ENCODE data around the gene CIDEC. TPM values are rescaled to one million over a fixed set of nuclear protein-coding genes. Genes with fewer than 3 reads are reported as not detected.

The CIDEC gene
- polyA plus RNA-seq, 3 donors: 0.08 TPM; not detected in 2

- intact Hi-C loops (cut with micrococcal nuclease): no loop called here
- Histone ChIP-seq H3K9me3 (replicated peaks in 1 of 2; ENCODE audit: control insufficient read depth in 1 of 2, insufficient read depth in 1 of 2, low read length in 2 of 2) (no peaks in the 10 kb centered on the region), H3K27ac (ENCODE audit: low read depth in 1 of 2, low read length in 2 of 2) (no peak overlapping the region), H3K36me3 (replicated peaks in 1 of 2; ENCODE audit: control insufficient read depth in 1 of 2, insufficient read depth in 2 of 2, low read length in 2 of 2) (no peaks in the 10 kb centered on the region), H3K4me2 (replicated peaks; ENCODE audit: extremely low read depth, low read length, poor library complexity, severe bottlenecking) (no peak overlapping the region), H3K4me1 (ENCODE audit: control insufficient read depth in 1 of 2, insufficient read depth in 2 of 2, low read length in 2 of 2) (peaks cover 12 to 17% of the 10 kb centered on the region in 2 donors), H3K4me3 (replicated peaks in 1 of 3; ENCODE audit: low read depth in 2 of 3, low read length in 3 of 3) (no peak overlapping the region), H3K79me2 (ENCODE audit: insufficient read depth, low read length) (no peaks in the 10 kb centered on the region), H3K27me3 (ENCODE audit: control insufficient read depth in 2 of 2, insufficient read depth in 2 of 2, low read length in 2 of 2) (no peaks in the 10 kb centered on the region), H3K9ac (ENCODE audit: insufficient read depth, low read length, poor library complexity, severe bottlenecking) (no peak overlapping the region), H2AFZ (ENCODE audit: insufficient read depth, low read depth, low read length, poor library complexity, severe bottlenecking) (no peak overlapping the region), H4K20me1 (ENCODE audit: insufficient read depth, low read length) (no peaks in the 10 kb centered on the region)
- Mint-ChIP-seq H3K27me3 (ENCODE audit: low read depth in 3 of 3) (no peaks in the 10 kb centered on the region), H3K4me1 (peaks cover 26% of the 10 kb centered on the region), H3K4me3 (no peak overlapping the region), H3K9me3 (no peaks in the 10 kb centered on the region), H3K27ac (no peak overlapping the region), H3K36me3 (no peaks in the 10 kb centered on the region)
- DNase-seq: no peak
- no peak for TF ChIP-seq CTCF (IDR thresholded peaks at IDR 0.05)
- WGBS (ENCODE audit: insufficient coverage): 98% methylated on average over 3 of the region's 7 CpGs
These were observed 29.4 kb upstream of the CIDEC start for GRCh38 chr3:9909221-9910013.

GRCh38 chr3:9908286-9908685 is 28.2 kb upstream of the CIDEC start:
- DNase-seq: no peak
- Histone ChIP-seq H3K4me3 (replicated peaks in 1 of 3; ENCODE audit: low read depth in 2 of 3, low read length in 3 of 3) (no peak overlapping the region), H3K27ac (ENCODE audit: low read depth in 1 of 2, low read length in 2 of 2) (no peak overlapping the region), H4K20me1 (ENCODE audit: insufficient read depth, low read length) (no peaks in the 10 kb centered on the region), H2AFZ (ENCODE audit: insufficient read depth, low read depth, low read length, poor library complexity, severe bottlenecking) (no peak overlapping the region), H3K9ac (ENCODE audit: insufficient read depth, low read length, poor library complexity, severe bottlenecking) (no peak overlapping the region), H3K4me2 (replicated peaks; ENCODE audit: extremely low read depth, low read length, poor library complexity, severe bottlenecking) (no peak overlapping the region), H3K9me3 (replicated peaks in 1 of 2; ENCODE audit: control insufficient read depth in 1 of 2, insufficient read depth in 1 of 2, low read length in 2 of 2) (no peaks in the 10 kb centered on the region), H3K4me1 (ENCODE audit: control insufficient read depth in 1 of 2, insufficient read depth in 2 of 2, low read length in 2 of 2) (peaks cover 10 to 14% of the 10 kb centered on the region in 2 donors), H3K27me3 (ENCODE audit: control insufficient read depth in 2 of 2, insufficient read depth in 2 of 2, low read length in 2 of 2) (no peaks in the 10 kb centered on the region), H3K79me2 (ENCODE audit: insufficient read depth, low read length) (no peaks in the 10 kb centered on the region), H3K36me3 (replicated peaks in 1 of 2; ENCODE audit: control insufficient read depth in 1 of 2, insufficient read depth in 2 of 2, low read length in 2 of 2) (no peaks in the 10 kb centered on the region)
- Mint-ChIP-seq H3K27ac (peak overlapping the region in 1 of 7 donors; percentile 63), H3K4me1 (peaks cover 25% of the 10 kb centered on the region), H3K36me3 (no peaks in the 10 kb centered on the region), H3K9me3 (no peaks in the 10 kb centered on the region), H3K4me3 (no peak overlapping the region), H3K27me3 (ENCODE audit: low read depth in 3 of 3) (no peaks in the 10 kb centered on the region)
- intact Hi-C loops (cut with micrococcal nuclease): no loop called here
- no peak for TF ChIP-seq CTCF (IDR thresholded peaks at IDR 0.05)
- 94% methylated on average over 2 of the region's 3 CpGs for WGBS (ENCODE audit: insufficient coverage)

Data from CD14-positive monocyte (primary cell).